IMR-90 (cell line): ENCODE measurements around the gene ZFPM1. TPM values are rescaled to one million over a fixed set of nuclear protein-coding genes. Genes with fewer than 3 reads are reported as not detected.

ENCODE experiments used
- ATAC-seq: fragments of 200-7000 bp; cut with Tn5 transposase; 2 replicates; pipeline ENCODE4 v1.9.1; 2020; ENCODE audit warnings: low read depth, mild to moderate bottlenecking, moderate library complexity
- BruUV-seq: library from RNA; stranded (reverse); fragments of 400-500 nt; replicated peaks from 2 replicates; lab custom pipeline; 2021; lab: Mats Ljungman, UMichigan
- CTCF ChIA-PET: fragments of 300-600 bp; formaldehyde crosslinking; extraction: SDS; loops from one replicate; lab custom pipeline; 2021; ENCODE audit warnings: antibody characterized with exemption; lab: Yijun Ruan, JAX
- POLR2A ChIA-PET: fragments of 300-600 bp; sonication (Branson Sonifier 250); formaldehyde crosslinking; loops from one replicate; lab custom pipeline; 2022; ENCODE audit warnings: antibody characterized with exemption; ENCODE audit not compliant: unreplicated experiment; lab: Charles Lee
- DNase-seq: peaks from one replicate; pipeline ENCODE4 v3.0.0; 2013
- H2AFZ ChIP-seq: replicated peaks from 2 replicates; pipeline ENCODE3; 2013; ENCODE audit warnings: low read length, mild to moderate bottlenecking; ENCODE audit not compliant: poor library complexity
- H2AK5ac ChIP-seq: 2 replicates; pipeline ENCODE4 v1.6.1; 2013; ENCODE audit warnings: low read depth, low read length, inconsistent platforms
- H2AK9ac ChIP-seq: replicated peaks from 2 replicates; pipeline ENCODE3; 2013; ENCODE audit warnings: mild to moderate bottlenecking, low read depth, low read length, moderate library complexity; ENCODE audit not compliant: poor library complexity
- H2BK120ac ChIP-seq: 2 replicates; pipeline ENCODE4 v1.6.1; 2013; ENCODE audit warnings: low read depth, low read length, inconsistent platforms
- H2BK15ac ChIP-seq: 3 replicates; pipeline ENCODE4 v1.6.1; 2013; ENCODE audit warnings: low read depth, low read length, inconsistent platforms
- H2BK20ac ChIP-seq: 2 replicates; pipeline ENCODE4 v1.6.1; 2013; ENCODE audit warnings: low read depth, mild to moderate bottlenecking, inconsistent platforms, low read length, moderate library complexity
- H2BK5ac ChIP-seq: 2 replicates; pipeline ENCODE4 v1.6.1; 2013; ENCODE audit warnings: mild to moderate bottlenecking, low read depth, low read length, inconsistent platforms; ENCODE audit not compliant: poor library complexity, severe bottlenecking
- H3K14ac ChIP-seq: replicated peaks from 2 replicates; pipeline ENCODE4 v1.6.1; 2013; ENCODE audit warnings: low read depth, low read length, inconsistent platforms
- H3K18ac ChIP-seq: 2 replicates; pipeline ENCODE4 v1.6.1; 2013; ENCODE audit warnings: low read depth, low read length, control low read depth
- H3K23ac ChIP-seq: 2 replicates; pipeline ENCODE4 v1.6.1; 2013; ENCODE audit warnings: low read depth, low read length, inconsistent platforms
- H3K27ac ChIP-seq: 2 replicates; pipeline ENCODE4 v1.5.1; 2013; ENCODE audit warnings: mild to moderate bottlenecking, control low read depth, low read length; ENCODE audit not compliant: insufficient read depth
- H3K27me3 ChIP-seq: 2 replicates; pipeline ENCODE4 v1.6.1; 2013; ENCODE audit warnings: low read length; ENCODE audit not compliant: control insufficient read depth, insufficient read depth
- H3K36me3 ChIP-seq: 2 replicates; pipeline ENCODE4 v1.6.1; 2013; ENCODE audit warnings: low read length, mixed read lengths; ENCODE audit not compliant: control insufficient read depth, insufficient read depth
- H3K4ac ChIP-seq: 2 replicates; pipeline ENCODE4 v1.6.1; 2013; ENCODE audit warnings: low read depth, low read length, inconsistent platforms
- H3K4me1 ChIP-seq: 2 replicates; pipeline ENCODE4 v1.6.1; 2013; ENCODE audit warnings: low read length, mixed read lengths; ENCODE audit not compliant: control insufficient read depth, insufficient read depth
- H3K4me2 ChIP-seq: 2 replicates; pipeline ENCODE4 v1.6.1; 2013; ENCODE audit warnings: low read depth, mild to moderate bottlenecking, control low read depth, low read length, moderate library complexity
- H3K4me3 ChIP-seq: 2 replicates; pipeline ENCODE4 v1.5.1; 2013; ENCODE audit warnings: low read depth, mild to moderate bottlenecking, control low read depth, low read length, moderate library complexity; ENCODE audit not compliant: insufficient read depth
- H3K56ac ChIP-seq: 2 replicates; pipeline ENCODE4 v1.6.1; 2013; ENCODE audit warnings: low read length, inconsistent platforms; ENCODE audit not compliant: insufficient read depth; ENCODE audit errors: extremely low read depth
- H3K79me1 ChIP-seq, 2 experiments: 2 replicates each; pipeline ENCODE4 v1.6.1; 2013; ENCODE audit warnings: low read length in 2 of 2, inconsistent platforms in 1 of 2, low read depth in 1 of 2
- H3K9ac ChIP-seq: 2 replicates; pipeline ENCODE4 v1.6.1; 2013; ENCODE audit warnings: low read depth, low read length, control low read depth
- H3K9me1 ChIP-seq: 2 replicates; pipeline ENCODE4 v1.6.1; 2013; ENCODE audit warnings: low read length, inconsistent platforms; ENCODE audit not compliant: insufficient read depth
- H3K9me3 ChIP-seq: 2 replicates; pipeline ENCODE4 v1.6.1; 2013; ENCODE audit warnings: low read length; ENCODE audit not compliant: control insufficient read depth, insufficient read depth
- H4K20me1 ChIP-seq: 2 replicates; pipeline ENCODE4 v1.6.1; 2013; ENCODE audit warnings: low read length, inconsistent platforms; ENCODE audit not compliant: insufficient read depth
- H4K5ac ChIP-seq: 2 replicates; pipeline ENCODE4 v1.6.1; 2013; ENCODE audit warnings: mild to moderate bottlenecking, low read depth, low read length, control low read depth
- H4K8ac ChIP-seq, 2 experiments: 2 replicates each; pipeline ENCODE4 v1.6.1; 2013; ENCODE audit warnings: low read depth in 2 of 2, low read length in 2 of 2, control low read depth in 1 of 2, inconsistent platforms in 1 of 2
- H4K91ac ChIP-seq: 2 replicates; pipeline ENCODE4 v1.6.1; 2013; ENCODE audit warnings: low read depth, low read length, inconsistent platforms; ENCODE audit not compliant: insufficient read depth
- BHLHE40 ChIP-seq: fragments of 150-350 bp; IDR thresholded peaks from 2 replicates; pipeline ENCODE4 v1.6.1; 2016; ENCODE audit warnings: mild to moderate bottlenecking, low read depth, low read length
- POLR2A ChIP-seq: IDR thresholded peaks from 2 replicates; pipeline ENCODE4 v1.6.1; 2012; ENCODE audit warnings: mild to moderate bottlenecking, low read depth, low read length
- RAD21 ChIP-seq: IDR thresholded peaks from 2 replicates; pipeline ENCODE4 v1.6.1; 2012; ENCODE audit warnings: low read length, improper control_type of control experiment
- WGBS, 2 experiments: methylation state at CpG; one replicate each; pipeline versions ENCODE4 v1.1.5 to v1.1.7; 2013; ENCODE audit warnings: missing lambda C conversion rate in 2 of 2; ENCODE audit not compliant: insufficient read length in 1 of 2; ENCODE audit errors: extremely low coverage in 2 of 2; 5-methylcytosine and 5-hydroxymethylcytosine counted together
- dilution Hi-C: fragments of 300-500 bp; cut with HindIII; formaldehyde crosslinking; loops from one replicate; pipeline ENCODE4 v1.14.3; 2018; ENCODE audit warnings: low sequenced_read_pairs; ENCODE audit not compliant: unreplicated experiment
- in situ Hi-C: fragments of 300-500 bp; cut with MboI; formaldehyde crosslinking; loops from 3 replicates; pipeline ENCODE4 v1.14.3; 2019; ENCODE audit warnings: low sequenced_read_pairs, inconsistent platforms, mixed read lengths
- intact Hi-C: fragments of 100-400 bp; cut with micrococcal nuclease; formaldehyde crosslinking; loops from 2 replicates; pipeline ENCODE4 v1.10.0; 2022
- polyA plus RNA-seq, 3 experiments: library from polyadenylated mRNA; depleted of rRNA; stranded (reverse); fragments of >200 nt; gene quantifications; 2 replicates each; pipeline ENCODE4 v1.2.3, GENCODE V29; 2012; ENCODE audit warnings: low replicate concordance in 1 of 3
- total RNA-seq: library from RNA; depleted of rRNA; stranded (reverse); fragments of >200 nt; gene quantifications from 2 replicates; pipeline ENCODE4 v1.2.3, GENCODE V29; 2012
- TF ChIP-seq, protein P1 (sequence below): fragments of 150-350 bp; IDR thresholded peaks from 2 replicates; pipeline ENCODE4 v1.6.1; 2017; ENCODE audit warnings: mild to moderate bottlenecking, antibody characterized with exemption, low read length, low read depth

Gene ZFPM1
- total and polyA plus RNA-seq, 2 of the 4 experiments (the other 2 are of a cell fraction), result 0.36 to 1.1 TPM

DNA sequence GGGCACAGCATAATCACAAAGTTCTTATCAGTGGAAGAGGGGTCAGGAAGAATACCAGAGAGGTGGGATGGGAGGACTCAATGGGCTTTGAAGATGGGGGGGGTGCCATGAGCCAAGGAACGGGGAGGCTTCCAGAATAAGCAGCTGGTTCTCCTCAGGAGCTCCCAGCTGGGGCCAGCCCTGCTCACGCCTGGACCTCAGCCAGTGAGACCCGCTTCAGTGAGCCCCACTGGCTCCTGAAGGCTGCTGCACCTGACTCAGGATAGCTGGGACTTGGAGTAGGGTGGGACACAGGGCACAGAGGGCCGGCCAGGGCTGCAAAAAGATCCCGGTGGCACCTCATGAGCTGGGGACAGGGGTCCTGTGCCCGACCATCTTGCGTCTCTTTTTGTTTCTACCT lies 92.7 kb downstream of the ZFPM1 start:
- ChIA-PET CTCF (no interaction called here), POLR2A (no interaction called here)
- Histone ChIP-seq H2BK120ac (no peak overlapping the region), H3K18ac (no peak overlapping the region), H3K9ac (no peak overlapping the region), H3K27ac (no peak overlapping the region), H2BK15ac (no peak overlapping the region), H4K5ac (no peak overlapping the region), H3K36me3 (no peaks in the 10 kb centered on the region), H2BK5ac (no peak overlapping the region), H2BK20ac (no peak overlapping the region), H4K8ac (no peak overlapping the region), H3K14ac (no peak overlapping the region), H3K4me1 (no peaks in the 10 kb centered on the region), H3K9me1 (no peaks in the 10 kb centered on the region), H4K20me1 (no peaks in the 10 kb centered on the region), H3K79me1 (no peaks in the 10 kb centered on the region), H2AK9ac (no peak overlapping the region), H3K4me3 (no peak overlapping the region), H3K4ac (no peak overlapping the region), H2AFZ (no peak overlapping the region), H3K23ac (no peak overlapping the region), H3K9me3 (peaks cover 34% of the 10 kb centered on the region), H3K56ac (no peak overlapping the region), H2AK5ac (no peak overlapping the region), H4K91ac (no peak overlapping the region), H3K4me2 (no peak overlapping the region), H3K27me3 (peaks cover 48% of the 10 kb centered on the region)
- 0% methylated on average over 1 of the region's 7 CpGs; no CpG with 5 or more reads in 1 of the 2 experiments for WGBS, 2 experiments
- dilution Hi-C loops, result no loop called here
- DNase-seq, result no peak
- intact Hi-C loops, result no loop called here
- TF ChIP-seq BHLHE40, result no peak
- no peak for TF ChIP-seq RAD21
- TF ChIP-seq POLR2A, result no peak
- TF ChIP-seq, protein P1, sequence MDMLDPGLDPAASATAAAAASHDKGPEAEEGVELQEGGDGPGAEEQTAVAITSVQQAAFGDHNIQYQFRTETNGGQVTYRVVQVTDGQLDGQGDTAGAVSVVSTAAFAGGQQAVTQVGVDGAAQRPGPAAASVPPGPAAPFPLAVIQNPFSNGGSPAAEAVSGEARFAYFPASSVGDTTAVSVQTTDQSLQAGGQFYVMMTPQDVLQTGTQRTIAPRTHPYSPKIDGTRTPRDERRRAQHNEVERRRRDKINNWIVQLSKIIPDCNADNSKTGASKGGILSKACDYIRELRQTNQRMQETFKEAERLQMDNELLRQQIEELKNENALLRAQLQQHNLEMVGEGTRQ, result no peak
- ATAC-seq, result no peak
- in situ Hi-C loops, result no loop called here
- no TSS peak for BruUV-seq
